Muscle layer of colon (tissue), 2 donors: ENCODE measurements around the gene TSPAN31.
"Not testable (repeated sequence)": the region's sequence is repeated elsewhere in the genome, so short reads cannot be mapped to it uniquely, and the experiment has no call there.

Source experiments
- H3K27ac ChIP-seq: one replicate; pipeline ENCODE4 v1.7.0; 2013; ENCODE audit warnings: low read depth, mild to moderate bottlenecking, low read length, moderate library complexity
- H3K27me3 ChIP-seq, 2 donors: one replicate each; pipeline ENCODE4 v1.7.0; 2013; ENCODE audit warnings: low read length in 2 of 2, mild to moderate bottlenecking in 2 of 2; ENCODE audit not compliant: insufficient read depth in 2 of 2, control insufficient read depth in 1 of 2
- H3K36me3 ChIP-seq: one replicate; pipeline ENCODE4 v1.7.0; 2013; ENCODE audit warnings: mild to moderate bottlenecking, low read length; ENCODE audit not compliant: insufficient read depth
- H3K4me1 ChIP-seq: one replicate; pipeline ENCODE4 v1.7.0; 2013; ENCODE audit warnings: mild to moderate bottlenecking, low read length; ENCODE audit not compliant: insufficient read depth
- H3K4me3 ChIP-seq, 2 donors: one replicate each; pipeline ENCODE4 v1.7.0; 2013; ENCODE audit warnings: low read length in 2 of 2, low read depth in 1 of 2, mild to moderate bottlenecking in 1 of 2, moderate library complexity in 1 of 2
- H3K9ac ChIP-seq: one replicate; pipeline ENCODE4 v1.7.0; 2013; ENCODE audit warnings: low read length
- H3K9me3 ChIP-seq: one replicate; pipeline ENCODE4 v1.7.0; 2013; ENCODE audit warnings: mild to moderate bottlenecking, low read length
- donor health status: abdominal sarcoma.
- donor health status: Adenocarcinoma of cecum.

The TSPAN31 gene

DNA sequence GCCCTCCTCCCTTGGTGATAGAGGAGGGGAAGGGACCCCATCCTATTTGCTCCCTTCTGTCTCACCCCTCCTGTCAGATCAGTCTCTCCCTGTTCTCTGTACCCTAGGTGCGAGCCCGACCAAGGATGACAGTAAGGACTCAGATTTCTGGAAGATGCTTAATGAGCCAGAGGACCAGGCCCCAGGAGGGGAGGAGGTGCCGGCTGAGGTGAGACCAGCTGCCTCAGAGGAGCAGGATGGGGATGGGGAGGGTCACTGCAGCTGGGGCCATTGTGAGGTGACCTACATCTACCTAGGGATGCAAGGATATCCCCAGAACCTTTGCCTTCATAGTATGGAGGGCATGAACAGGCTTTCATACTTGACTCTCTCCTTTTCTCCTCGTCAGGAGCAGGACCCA lies 28.5 kb upstream of the TSPAN31 start:
- Histone ChIP-seq H3K27me3 (no peaks in the 10 kb centered on the region), H3K27ac (no peak overlapping the region), H3K9me3 (no peaks in the 10 kb centered on the region), H3K36me3 (peaks cover 62% of the 10 kb centered on the region), H3K9ac (no peak overlapping the region), H3K4me3 (no peak overlapping the region), H3K4me1 (no peaks in the 10 kb centered on the region)

DNA sequence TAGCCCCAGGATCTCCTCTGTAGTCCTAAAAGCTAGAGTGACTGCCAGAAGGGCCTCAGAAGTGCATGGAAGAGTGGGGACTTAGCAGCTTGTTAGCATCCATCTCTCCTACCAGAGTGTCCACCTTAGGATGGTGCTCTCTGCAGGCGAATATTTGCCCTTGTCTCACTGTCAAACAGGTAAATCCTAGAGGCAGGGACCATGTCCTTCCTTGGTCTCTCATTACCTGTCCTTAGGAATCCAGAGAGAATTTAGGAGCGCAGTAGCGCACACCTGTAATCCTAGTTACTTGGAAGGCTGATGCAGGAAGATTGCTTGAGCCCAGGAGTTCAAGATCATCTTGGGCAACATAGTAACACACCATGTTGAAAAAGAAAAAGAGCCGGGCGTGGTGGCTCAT lies 27.7 kb upstream of the TSPAN31 start:
- Histone ChIP-seq H3K4me1 (no peaks in the 10 kb centered on the region), H3K36me3 (peaks cover 62% of the 10 kb centered on the region), H3K9me3 (no peaks in the 10 kb centered on the region), H3K4me3 (no peak overlapping the region), H3K27me3 (no peaks in the 10 kb centered on the region), H3K9ac (no peak overlapping the region), H3K27ac (no peak overlapping the region)

- no peak overlapping the region for H3K27ac ChIP-seq
- no peaks in the 10 kb centered on the region for H3K9me3 ChIP-seq
- no peaks in the 10 kb centered on the region for H3K4me1 ChIP-seq
- H3K9ac ChIP-seq = no peak overlapping the region
- peaks cover 56% of the 10 kb centered on the region for H3K36me3 ChIP-seq
- no peak overlapping the region for H3K4me3 ChIP-seq
- H3K27me3 ChIP-seq = no peaks in the 10 kb centered on the region
Observed at GRCh38 chr12:57717846-57718640, 26.8 kb upstream of the TSPAN31 start.

DNA sequence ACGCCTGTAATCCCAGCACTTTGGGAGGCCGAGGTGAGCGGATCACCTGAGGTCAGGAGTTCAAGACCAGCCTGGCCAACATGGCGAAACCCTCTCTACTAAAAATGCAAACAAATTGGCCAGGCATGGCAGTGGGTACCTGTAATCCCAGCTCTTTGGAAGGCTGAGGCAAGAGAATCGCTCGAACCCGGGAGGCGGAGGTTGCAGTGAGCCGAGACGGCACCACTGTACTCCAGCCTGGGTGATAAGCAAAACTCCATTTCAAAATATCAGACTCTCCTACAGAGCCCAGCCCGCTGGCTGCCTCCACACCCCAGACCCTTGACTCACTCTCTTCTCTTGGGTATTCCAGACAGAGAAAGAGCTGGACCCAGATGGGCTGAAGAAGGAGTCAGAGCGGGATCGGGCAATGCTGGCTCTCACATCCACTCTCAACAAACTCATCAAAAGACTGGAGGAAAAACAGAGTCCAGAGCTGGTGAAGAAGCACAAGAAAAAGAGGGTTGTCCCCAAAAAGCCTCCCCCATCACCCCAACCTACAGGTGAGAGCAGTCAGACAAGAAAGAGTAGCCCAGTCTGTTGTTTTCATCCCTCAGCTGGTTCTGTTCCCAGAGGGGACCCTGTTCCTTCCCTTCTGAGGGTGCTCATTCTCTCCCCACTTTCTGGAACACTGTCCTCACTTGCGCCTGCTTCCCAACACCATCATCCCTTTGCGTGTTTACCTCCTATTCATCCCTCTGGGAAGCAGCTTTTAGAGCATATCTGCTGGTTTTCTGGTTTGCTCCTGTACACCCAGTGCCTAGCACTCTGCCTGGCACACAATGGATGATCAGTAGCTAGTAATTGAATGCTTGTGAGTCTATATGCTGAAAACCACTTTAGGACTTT lies 26.0 kb upstream of the TSPAN31 start:
- Histone ChIP-seq H3K36me3 (peaks cover 56% of the 10 kb centered on the region), H3K4me3 (no peak overlapping the region), H3K4me1 (no peaks in the 10 kb centered on the region), H3K27ac (no peak overlapping the region), H3K9ac (no peak overlapping the region), H3K9me3 (no peaks in the 10 kb centered on the region), H3K27me3 (no peaks in the 10 kb centered on the region)

DNA sequence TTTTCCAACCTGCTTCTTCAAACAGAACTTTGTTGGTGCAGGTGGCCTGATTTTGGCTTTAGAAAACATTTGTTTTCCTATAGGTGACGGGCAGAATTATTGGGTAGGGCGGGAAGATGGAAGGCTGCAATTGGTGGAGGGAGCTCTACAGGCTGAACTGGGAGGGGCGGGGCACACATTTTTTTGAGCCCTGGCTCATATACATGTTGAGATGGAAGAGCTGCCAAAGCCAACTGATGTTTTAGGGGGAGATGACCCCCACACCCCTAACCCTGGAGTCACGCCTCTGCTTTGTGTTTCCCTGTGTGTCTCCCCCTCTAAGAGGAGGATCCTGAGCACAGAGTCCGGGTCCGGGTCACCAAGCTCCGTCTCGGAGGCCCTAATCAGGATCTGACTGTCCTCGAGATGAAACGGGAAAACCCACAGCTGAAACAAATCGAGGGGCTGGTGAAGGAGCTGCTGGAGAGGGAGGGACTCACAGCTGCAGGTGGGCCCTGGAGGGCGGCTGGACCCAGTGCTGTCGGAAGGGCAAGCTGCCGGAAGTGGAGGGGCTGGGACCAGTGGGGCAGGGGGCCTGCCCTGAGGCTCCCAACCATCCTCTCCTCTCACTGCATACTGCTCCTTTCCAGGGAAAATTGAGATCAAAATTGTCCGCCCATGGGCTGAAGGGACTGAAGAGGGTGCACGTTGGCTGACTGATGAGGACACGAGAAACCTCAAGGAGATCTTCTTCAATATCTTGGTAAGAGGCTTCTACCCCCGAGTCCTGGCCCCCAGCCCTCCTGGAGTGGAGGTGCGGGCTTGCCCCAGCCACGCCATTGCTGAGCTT lies 24.8 kb upstream of the TSPAN31 start:
- H3K4me3 ChIP-seq = no peak overlapping the region
- H3K4me1 ChIP-seq = no peaks in the 10 kb centered on the region
- H3K36me3 ChIP-seq = peaks cover 56% of the 10 kb centered on the region
- no peak overlapping the region for H3K27ac ChIP-seq
- no peaks in the 10 kb centered on the region for H3K9me3 ChIP-seq
- no peak overlapping the region for H3K9ac ChIP-seq
- H3K27me3 ChIP-seq = peaks cover 0 to 7% of the 10 kb centered on the region in 2 donors

DNA sequence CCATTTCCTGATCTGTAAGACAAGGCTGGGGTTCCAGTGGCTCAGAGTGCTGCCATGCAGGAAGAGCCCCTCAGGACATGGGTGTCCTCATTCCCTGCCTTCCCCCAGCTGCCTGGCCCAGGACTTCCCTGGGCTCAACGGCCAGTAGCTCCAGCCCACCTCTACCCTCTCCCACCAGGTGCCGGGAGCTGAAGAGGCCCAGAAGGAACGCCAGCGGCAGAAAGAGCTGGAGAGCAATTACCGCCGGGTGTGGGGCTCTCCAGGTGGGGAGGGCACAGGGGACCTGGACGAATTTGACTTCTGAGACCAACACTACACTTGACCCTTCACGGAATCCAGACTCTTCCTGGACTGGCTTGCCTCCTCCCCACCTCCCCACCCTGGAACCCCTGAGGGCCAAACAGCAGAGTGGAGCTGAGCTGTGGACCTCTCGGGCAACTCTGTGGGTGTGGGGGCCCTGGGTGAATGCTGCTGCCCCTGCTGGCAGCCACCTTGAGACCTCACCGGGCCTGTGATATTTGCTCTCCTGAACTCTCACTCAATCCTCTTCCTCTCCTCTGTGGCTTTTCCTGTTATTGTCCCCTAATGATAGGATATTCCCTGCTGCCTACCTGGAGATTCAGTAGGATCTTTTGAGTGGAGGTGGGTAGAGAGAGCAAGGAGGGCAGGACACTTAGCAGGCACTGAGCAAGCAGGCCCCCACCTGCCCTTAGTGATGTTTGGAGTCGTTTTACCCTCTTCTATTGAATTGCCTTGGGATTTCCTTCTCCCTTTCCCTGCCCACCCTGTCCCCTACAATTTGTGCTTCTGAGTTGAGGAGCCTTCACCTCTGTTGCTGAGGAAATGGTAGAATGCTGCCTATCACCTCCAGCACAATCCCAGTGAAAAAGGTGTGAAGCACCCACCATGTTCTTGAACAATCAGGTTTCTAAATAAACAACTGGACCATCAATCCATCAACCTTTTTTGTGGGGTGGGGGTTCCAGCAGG lies 23.9 kb upstream of the TSPAN31 start:
- no peaks in the 10 kb centered on the region for H3K9me3 ChIP-seq
- no peak overlapping the region for H3K4me3 ChIP-seq
- H3K27me3 ChIP-seq = peaks cover 0 to 14% of the 10 kb centered on the region in 2 donors
- peaks cover 50% of the 10 kb centered on the region for H3K36me3 ChIP-seq
- no peak overlapping the region for H3K27ac ChIP-seq
- no peaks in the 10 kb centered on the region for H3K4me1 ChIP-seq
- H3K9ac ChIP-seq = no peak overlapping the region

DNA sequence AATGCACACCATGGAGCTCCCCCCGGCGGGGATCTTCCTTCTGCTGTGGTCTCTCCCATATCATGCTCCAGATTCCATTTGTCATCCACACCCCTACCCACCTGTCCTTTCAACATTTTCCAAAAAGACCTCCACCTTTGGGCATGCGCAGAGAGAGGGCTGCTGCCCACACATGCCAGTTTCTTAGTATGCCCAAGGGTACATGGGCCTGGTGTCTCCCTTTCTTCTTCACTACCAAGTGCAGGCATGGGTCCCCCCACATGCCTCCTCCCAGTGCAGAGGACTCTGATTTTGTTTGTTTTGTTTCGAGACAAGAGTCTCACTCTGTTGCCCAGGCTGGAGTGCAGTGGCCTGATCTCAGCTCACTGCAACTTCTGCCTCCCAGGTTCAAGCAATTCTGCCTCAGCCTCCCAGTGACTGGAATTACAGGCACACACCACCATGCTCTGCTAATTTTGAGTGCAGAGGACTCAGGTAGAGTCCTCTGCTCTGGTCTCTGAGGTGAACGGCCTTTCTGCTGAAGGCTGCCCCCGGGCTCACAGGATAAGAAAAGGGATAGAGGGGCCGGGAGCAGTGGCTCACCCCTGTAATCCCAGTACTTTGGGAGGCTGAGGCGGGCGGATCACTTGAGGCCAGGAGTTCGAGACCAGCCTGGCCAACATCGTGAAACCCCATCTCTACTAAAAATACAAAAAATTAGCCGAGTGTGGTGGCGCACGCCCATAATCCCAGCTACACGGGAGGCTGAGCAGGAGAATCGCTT lies 22.8 kb upstream of the TSPAN31 start:
- Histone ChIP-seq H3K36me3 (peaks cover 39% of the 10 kb centered on the region), H3K27me3 (peaks cover 1 to 25% of the 10 kb centered on the region in 2 donors)
- not testable (repeated sequence) for H3K4me1 ChIP-seq, H3K9ac ChIP-seq, H3K27ac ChIP-seq, H3K9me3 ChIP-seq, H3K4me3 ChIP-seq

DNA sequence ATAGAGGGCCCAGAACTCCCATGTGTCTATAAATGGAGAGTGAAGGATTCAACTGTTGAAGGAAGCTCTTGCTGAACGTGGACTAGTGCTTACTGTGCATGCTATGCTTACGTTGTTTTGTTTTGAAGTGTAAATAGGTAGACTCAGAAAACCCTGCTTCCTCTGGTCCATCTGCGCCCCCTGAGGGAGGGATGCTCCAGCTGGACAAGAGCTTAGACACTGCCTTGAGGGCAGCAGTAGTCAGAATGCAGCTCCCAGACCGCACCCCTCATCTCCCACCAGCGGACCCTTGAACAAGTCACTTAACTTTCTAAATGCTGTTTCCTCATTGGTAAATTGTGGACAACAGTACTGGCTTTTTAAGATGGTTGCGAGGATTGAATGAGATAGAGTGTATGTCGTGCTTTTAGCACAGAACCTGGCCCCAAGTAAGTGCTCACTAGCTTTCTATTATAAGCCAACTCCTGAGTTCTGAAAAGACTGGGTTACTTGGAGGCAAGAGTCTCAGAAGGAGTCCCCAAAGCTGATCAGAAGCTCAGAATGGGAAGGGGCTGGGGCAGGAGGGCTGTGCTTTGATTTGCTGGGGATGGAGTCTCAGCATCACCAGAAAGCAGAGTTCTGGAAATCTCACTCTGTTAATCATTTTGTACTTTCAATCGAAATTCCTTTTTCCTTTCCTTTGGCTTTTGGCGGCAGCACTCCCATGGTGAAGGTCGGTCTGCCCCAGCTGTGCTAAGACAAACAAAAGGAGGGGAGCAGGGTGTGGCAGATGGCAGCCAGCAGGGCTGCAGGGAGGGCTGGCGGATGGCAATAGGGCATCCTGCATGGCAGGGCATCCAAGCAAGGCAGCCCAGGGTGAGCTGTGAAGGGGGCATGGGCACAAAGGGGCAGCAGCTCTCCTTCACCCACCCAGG lies 21.9 kb upstream of the TSPAN31 start:
- no peak overlapping the region for H3K27ac ChIP-seq
- no peak overlapping the region for H3K4me3 ChIP-seq
- no peaks in the 10 kb centered on the region for H3K9me3 ChIP-seq
- no peaks in the 10 kb centered on the region for H3K4me1 ChIP-seq
- H3K27me3 ChIP-seq = peaks cover 6 to 34% of the 10 kb centered on the region in 2 donors
- H3K9ac ChIP-seq = no peak overlapping the region
- peaks cover 30% of the 10 kb centered on the region for H3K36me3 ChIP-seq

DNA sequence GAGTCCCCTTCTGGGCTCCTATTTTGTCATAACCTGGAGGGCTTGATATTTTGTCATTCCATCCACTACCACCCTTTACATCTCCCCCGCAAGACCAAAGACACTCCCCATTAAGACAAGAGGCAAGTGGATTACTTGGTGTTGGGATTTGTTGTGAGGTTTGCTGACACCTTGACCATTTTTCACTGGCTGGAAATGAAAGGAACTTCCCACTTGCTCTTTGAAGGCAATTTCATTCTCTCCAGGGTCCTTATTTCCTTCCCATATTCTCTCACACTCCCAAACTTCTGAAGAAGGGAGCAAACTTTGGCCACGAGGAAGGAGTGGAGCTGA lies 21.2 kb upstream of the TSPAN31 start:
- no peaks in the 10 kb centered on the region for H3K9me3 ChIP-seq
- no peaks in the 10 kb centered on the region for H3K4me1 ChIP-seq
- H3K9ac ChIP-seq = no peak overlapping the region
- H3K27me3 ChIP-seq = peaks cover 6 to 39% of the 10 kb centered on the region in 2 donors
- H3K4me3 ChIP-seq = no peak overlapping the region
- peaks cover 24% of the 10 kb centered on the region for H3K36me3 ChIP-seq
- no peak overlapping the region for H3K27ac ChIP-seq
